ENCODE results near the gene CLIP1.
"Not testable (repeated sequence)": the region's sequence is repeated elsewhere in the genome, so short reads cannot be mapped to it uniquely, and the experiment has no call there.

Gene CLIP1

GRCh38 chr12:122449317-122449716 lies 26.8 kb upstream of the CLIP1 start:
- H3K9ac ChIP-seq (ENCODE audit: low read length), result no peak overlapping the region
- no peak overlapping the region for H3K4me2 ChIP-seq (ENCODE audit: low read length)
- H2AFZ ChIP-seq (ENCODE audit: low read length), result no peak overlapping the region

DNA sequence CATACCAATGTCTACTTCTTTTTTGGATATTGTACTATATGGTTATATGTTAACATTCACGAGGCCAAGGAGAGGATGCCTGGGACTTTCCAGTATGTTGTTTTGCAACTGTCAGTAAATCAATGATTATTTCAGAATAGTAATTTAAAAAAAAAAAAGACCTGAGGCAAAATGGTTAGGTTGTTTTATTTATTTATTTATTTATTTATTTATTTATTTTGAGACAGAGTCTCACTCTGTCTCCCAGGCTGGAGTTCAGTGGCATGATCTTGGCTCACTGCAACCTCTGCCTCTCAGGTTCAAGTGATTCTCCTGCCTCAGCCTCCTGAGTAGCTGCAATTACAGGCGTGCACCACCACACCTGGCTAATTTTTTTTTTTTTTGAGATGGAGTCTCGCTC lies 25.4 kb upstream of the CLIP1 start:
- H3K79me2 ChIP-seq (ENCODE audit: insufficient read depth, low read length); H4K20me1 ChIP-seq (ENCODE audit: insufficient read depth, low read length); H3K4me3 ChIP-seq (ENCODE audit: low read depth, low read length, poor library complexity, severe bottlenecking); H3K27me3 ChIP-seq (ENCODE audit: insufficient read depth, low read length); H3K9ac ChIP-seq (ENCODE audit: low read length); H3F3A ChIP-seq (ENCODE audit: insufficient read depth, low read length); H2AFZ ChIP-seq (ENCODE audit: low read length); H3K36me3 ChIP-seq (ENCODE audit: insufficient read depth, low read length); H3K9me2 ChIP-seq (ENCODE audit: low read depth, low read length); H3K9me3 ChIP-seq (ENCODE audit: low read length); H3K27ac ChIP-seq (ENCODE audit: low read depth, low read length, poor library complexity, severe bottlenecking); H3K4me1 ChIP-seq (ENCODE audit: insufficient read depth, low read length, severe bottlenecking); H3K4me2 ChIP-seq (ENCODE audit: low read length): not testable (repeated sequence)

More at GRCh38 chr12:122449317-122449716, 26.8 kb upstream of the CLIP1 start:
- Histone ChIP-seq H3K79me2 (ENCODE audit: insufficient read depth, low read length) (no peaks in the 10 kb centered on the region), H3K9me3 (ENCODE audit: low read length) (no peaks in the 10 kb centered on the region), H3K4me1 (ENCODE audit: insufficient read depth, low read length, severe bottlenecking) (peaks cover 19% of the 10 kb centered on the region), H3K4me3 (ENCODE audit: low read depth, low read length, poor library complexity, severe bottlenecking) (no peak overlapping the region), H3K36me3 (ENCODE audit: insufficient read depth, low read length) (no peaks in the 10 kb centered on the region), H4K20me1 (ENCODE audit: insufficient read depth, low read length) (no peaks in the 10 kb centered on the region), H3K27me3 (ENCODE audit: insufficient read depth, low read length) (no peaks in the 10 kb centered on the region), H3K9me2 (ENCODE audit: low read depth, low read length) (no peaks in the 10 kb centered on the region), H3F3A (ENCODE audit: insufficient read depth, low read length) (no peaks in the 10 kb centered on the region), H3K27ac (ENCODE audit: low read depth, low read length, poor library complexity, severe bottlenecking) (no peak overlapping the region)
- TF ChIP-seq EZH2 (IDR thresholded peaks at IDR 0.05; ENCODE audit: borderline replicate concordance, low read length), result no peak
- no peak for TF ChIP-seq CTCF (IDR thresholded peaks at IDR 0.05; ENCODE audit: low read length)

- H3K9me2 ChIP-seq (ENCODE audit: low read depth, low read length); H4K20me1 ChIP-seq (ENCODE audit: insufficient read depth, low read length); H3K9ac ChIP-seq (ENCODE audit: low read length); H3K4me2 ChIP-seq (ENCODE audit: low read length); H3K4me3 ChIP-seq (ENCODE audit: low read depth, low read length, poor library complexity, severe bottlenecking); H3K27me3 ChIP-seq (ENCODE audit: insufficient read depth, low read length); H3K36me3 ChIP-seq (ENCODE audit: insufficient read depth, low read length); H3K27ac ChIP-seq (ENCODE audit: low read depth, low read length, poor library complexity, severe bottlenecking); H3K9me3 ChIP-seq (ENCODE audit: low read length); H3F3A ChIP-seq (ENCODE audit: insufficient read depth, low read length); H2AFZ ChIP-seq (ENCODE audit: low read length); H3K4me1 ChIP-seq (ENCODE audit: insufficient read depth, low read length, severe bottlenecking); H3K79me2 ChIP-seq (ENCODE audit: insufficient read depth, low read length): not testable (repeated sequence)
Observed at GRCh38 chr12:122446390-122446789, 23.9 kb upstream of the CLIP1 start.

- H3K36me3 ChIP-seq (ENCODE audit: insufficient read depth, low read length); H3K4me3 ChIP-seq (ENCODE audit: low read depth, low read length, poor library complexity, severe bottlenecking); H3K27ac ChIP-seq (ENCODE audit: low read depth, low read length, poor library complexity, severe bottlenecking); H3K4me1 ChIP-seq (ENCODE audit: insufficient read depth, low read length, severe bottlenecking); H3K9ac ChIP-seq (ENCODE audit: low read length); H4K20me1 ChIP-seq (ENCODE audit: insufficient read depth, low read length); H3K4me2 ChIP-seq (ENCODE audit: low read length); H3K9me3 ChIP-seq (ENCODE audit: low read length); H3K79me2 ChIP-seq (ENCODE audit: insufficient read depth, low read length); H3K9me2 ChIP-seq (ENCODE audit: low read depth, low read length); H2AFZ ChIP-seq (ENCODE audit: low read length); H3K27me3 ChIP-seq (ENCODE audit: insufficient read depth, low read length); H3F3A ChIP-seq (ENCODE audit: insufficient read depth, low read length): not testable (repeated sequence)
Observed at GRCh38 chr12:122444071-122444470, 21.6 kb upstream of the CLIP1 start.

GRCh38 chr12:122438822-122439221 lies 16.4 kb upstream of the CLIP1 start:
- H3K9me3 ChIP-seq (ENCODE audit: low read length); H3K27ac ChIP-seq (ENCODE audit: low read depth, low read length, poor library complexity, severe bottlenecking); H2AFZ ChIP-seq (ENCODE audit: low read length); H3K9me2 ChIP-seq (ENCODE audit: low read depth, low read length); H3K4me2 ChIP-seq (ENCODE audit: low read length); H3K27me3 ChIP-seq (ENCODE audit: insufficient read depth, low read length); H3K4me1 ChIP-seq (ENCODE audit: insufficient read depth, low read length, severe bottlenecking); H3K4me3 ChIP-seq (ENCODE audit: low read depth, low read length, poor library complexity, severe bottlenecking); H4K20me1 ChIP-seq (ENCODE audit: insufficient read depth, low read length); H3F3A ChIP-seq (ENCODE audit: insufficient read depth, low read length); H3K36me3 ChIP-seq (ENCODE audit: insufficient read depth, low read length); H3K79me2 ChIP-seq (ENCODE audit: insufficient read depth, low read length); H3K9ac ChIP-seq (ENCODE audit: low read length): not testable (repeated sequence)
